PC-3 (cell line): Measurements from ENCODE around the gene OPRL1.
"Not testable (repeated sequence)": the region's sequence is repeated elsewhere in the genome, so short reads cannot be mapped to it uniquely, and the experiment has no call there.

Experiments used
- EZH2phosphoT487 ChIP-seq: fragments of 300-600 bp; sonication (generic); IDR thresholded peaks from 2 replicates; pipeline ENCODE4 v1.6.1; 2018; ENCODE audit warnings: mild to moderate bottlenecking, antibody characterized with exemption, low read length, borderline replicate concordance
- TF ChIP-seq, protein P1 (sequence below): fragments of 300-600 bp; sonication (generic); conservative IDR thresholded peaks from 2 replicates; pipeline ENCODE4 v1.5.1; 2017; ENCODE audit warnings: antibody characterized with exemption, low read depth, mild to moderate bottlenecking, low read length

DNA sequence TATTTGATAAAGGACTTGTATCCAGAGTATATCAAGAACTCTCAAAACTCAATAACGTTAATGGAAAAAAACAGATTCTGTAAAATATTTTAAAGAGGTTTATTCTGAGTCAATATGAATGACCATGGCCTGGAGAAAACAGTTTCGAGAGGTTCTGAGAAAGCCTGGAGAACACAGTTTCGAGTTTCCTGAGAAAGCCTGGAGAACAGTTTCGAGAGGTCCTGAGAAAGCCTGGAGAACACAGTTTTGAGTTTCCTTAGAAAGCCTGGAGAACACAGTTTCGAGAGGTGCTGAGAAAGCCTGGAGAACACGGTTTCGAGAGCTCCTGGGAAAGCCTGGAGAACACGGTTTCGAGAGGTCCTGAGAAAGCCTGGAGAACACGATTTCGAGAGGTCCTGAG, 43.0 kb downstream of the OPRL1 start:
- TF ChIP-seq, protein P1, sequence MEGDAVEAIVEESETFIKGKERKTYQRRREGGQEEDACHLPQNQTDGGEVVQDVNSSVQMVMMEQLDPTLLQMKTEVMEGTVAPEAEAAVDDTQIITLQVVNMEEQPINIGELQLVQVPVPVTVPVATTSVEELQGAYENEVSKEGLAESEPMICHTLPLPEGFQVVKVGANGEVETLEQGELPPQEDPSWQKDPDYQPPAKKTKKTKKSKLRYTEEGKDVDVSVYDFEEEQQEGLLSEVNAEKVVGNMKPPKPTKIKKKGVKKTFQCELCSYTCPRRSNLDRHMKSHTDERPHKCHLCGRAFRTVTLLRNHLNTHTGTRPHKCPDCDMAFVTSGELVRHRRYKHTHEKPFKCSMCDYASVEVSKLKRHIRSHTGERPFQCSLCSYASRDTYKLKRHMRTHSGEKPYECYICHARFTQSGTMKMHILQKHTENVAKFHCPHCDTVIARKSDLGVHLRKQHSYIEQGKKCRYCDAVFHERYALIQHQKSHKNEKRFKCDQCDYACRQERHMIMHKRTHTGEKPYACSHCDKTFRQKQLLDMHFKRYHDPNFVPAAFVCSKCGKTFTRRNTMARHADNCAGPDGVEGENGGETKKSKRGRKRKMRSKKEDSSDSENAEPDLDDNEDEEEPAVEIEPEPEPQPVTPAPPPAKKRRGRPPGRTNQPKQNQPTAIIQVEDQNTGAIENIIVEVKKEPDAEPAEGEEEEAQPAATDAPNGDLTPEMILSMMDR = not testable (repeated sequence)
- not testable (repeated sequence) for TF ChIP-seq EZH2phosphoT487
